ENCODE results near the gene TANC1. TPM values are rescaled to one million over a fixed set of nuclear protein-coding genes. Genes with fewer than 3 reads are reported as not detected.
A peak's percentile ranks its signal among the peaks of the same experiment; 100 is the strongest.

Gene TANC1
- total RNA-seq, 2 donors from 2014 or later: 2.9 to 9.5 TPM

DNA sequence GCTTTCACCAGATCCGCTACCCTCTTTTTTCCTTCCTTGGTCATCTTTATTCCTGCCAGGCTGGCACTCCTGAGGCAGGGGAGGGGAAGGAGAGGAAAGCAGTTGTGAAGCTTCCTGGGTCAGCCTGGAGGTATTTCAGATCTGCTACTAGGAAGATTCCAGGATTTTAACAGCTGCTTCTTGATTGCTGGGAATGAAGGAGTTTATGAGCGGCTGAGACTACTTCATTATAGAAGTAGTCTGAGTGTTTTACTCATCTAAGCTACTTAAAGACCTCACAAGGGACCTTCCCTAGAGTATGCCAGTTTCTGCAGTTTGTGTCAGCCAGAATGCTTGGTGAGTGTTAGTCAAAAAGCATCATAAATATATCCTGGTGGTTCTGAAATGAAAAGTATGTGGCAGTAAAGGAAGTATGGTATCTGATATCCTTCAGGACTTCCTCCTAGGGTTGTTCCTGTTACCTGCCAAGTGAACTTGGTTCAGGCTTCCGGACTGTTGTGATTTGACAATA, 1.9 kb downstream of the TANC1 start:
- Mint-ChIP-seq H3K4me3 (peak overlapping the region; percentile 80), H3K27me3 (ENCODE audit: insufficient read depth) (peaks cover 77% of the 10 kb centered on the region), H3K4me1 (peaks cover 18% of the 10 kb centered on the region), H3K27ac (no peak overlapping the region), H3K9me3 (no peaks in the 10 kb centered on the region), H3K36me3 (ENCODE audit: low read depth) (no peaks in the 10 kb centered on the region)
- Histone ChIP-seq H3K4me3 (ENCODE audit: low read length) (peak overlapping the region; percentile 88), H3K27me3 (ENCODE audit: control insufficient read depth, insufficient read depth, low read length, poor library complexity, severe bottlenecking) (peaks cover 36% of the 10 kb centered on the region), H3K4me1 (ENCODE audit: control insufficient read depth, insufficient read depth, low read length) (peaks cover 6% of the 10 kb centered on the region), H3K27ac (ENCODE audit: low read depth, low read length) (no peak overlapping the region), H3K36me3 (ENCODE audit: control insufficient read depth, insufficient read depth, low read length) (no peaks in the 10 kb centered on the region), H3K9me3 (ENCODE audit: control insufficient read depth, low read length) (no peaks in the 10 kb centered on the region), H3K9ac (ENCODE audit: extremely low read depth, low read length, poor library complexity, severe bottlenecking) (peak overlapping the region; percentile 66)
- TF ChIP-seq, protein P1, sequence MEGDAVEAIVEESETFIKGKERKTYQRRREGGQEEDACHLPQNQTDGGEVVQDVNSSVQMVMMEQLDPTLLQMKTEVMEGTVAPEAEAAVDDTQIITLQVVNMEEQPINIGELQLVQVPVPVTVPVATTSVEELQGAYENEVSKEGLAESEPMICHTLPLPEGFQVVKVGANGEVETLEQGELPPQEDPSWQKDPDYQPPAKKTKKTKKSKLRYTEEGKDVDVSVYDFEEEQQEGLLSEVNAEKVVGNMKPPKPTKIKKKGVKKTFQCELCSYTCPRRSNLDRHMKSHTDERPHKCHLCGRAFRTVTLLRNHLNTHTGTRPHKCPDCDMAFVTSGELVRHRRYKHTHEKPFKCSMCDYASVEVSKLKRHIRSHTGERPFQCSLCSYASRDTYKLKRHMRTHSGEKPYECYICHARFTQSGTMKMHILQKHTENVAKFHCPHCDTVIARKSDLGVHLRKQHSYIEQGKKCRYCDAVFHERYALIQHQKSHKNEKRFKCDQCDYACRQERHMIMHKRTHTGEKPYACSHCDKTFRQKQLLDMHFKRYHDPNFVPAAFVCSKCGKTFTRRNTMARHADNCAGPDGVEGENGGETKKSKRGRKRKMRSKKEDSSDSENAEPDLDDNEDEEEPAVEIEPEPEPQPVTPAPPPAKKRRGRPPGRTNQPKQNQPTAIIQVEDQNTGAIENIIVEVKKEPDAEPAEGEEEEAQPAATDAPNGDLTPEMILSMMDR (conservative IDR thresholded peaks at IDR 0.05): no peak
- 60 to 100% methylated on average over 1 to 3 of the region's 3 CpGs for WGBS, 2 experiments (ENCODE audit: insufficient coverage in 1 of 2, insufficient read length in 1 of 2)
- peak; percentile 62 for DNase-seq

GRCh38 chr2:158973116-158973956, 4.9 kb downstream of the TANC1 start:
- DNase-seq: no peak
- Histone ChIP-seq H3K27me3 (ENCODE audit: control insufficient read depth, insufficient read depth, low read length, poor library complexity, severe bottlenecking) (peaks cover 19% of the 10 kb centered on the region), H3K9me3 (ENCODE audit: control insufficient read depth, low read length) (no peaks in the 10 kb centered on the region), H3K36me3 (ENCODE audit: control insufficient read depth, insufficient read depth, low read length) (no peaks in the 10 kb centered on the region), H3K4me3 (ENCODE audit: low read length) (no peak overlapping the region), H3K9ac (ENCODE audit: extremely low read depth, low read length, poor library complexity, severe bottlenecking) (no peak overlapping the region), H3K4me1 (ENCODE audit: control insufficient read depth, insufficient read depth, low read length) (peaks cover 3% of the 10 kb centered on the region), H3K27ac (ENCODE audit: low read depth, low read length) (no peak overlapping the region)
- H3K36me3 Mint-ChIP-seq (ENCODE audit: low read depth): no peaks in the 10 kb centered on the region
- no peaks in the 10 kb centered on the region for H3K9me3 Mint-ChIP-seq
- no peak overlapping the region for H3K27ac Mint-ChIP-seq
- no peak overlapping the region for H3K4me3 Mint-ChIP-seq
- WGBS, 2 experiments (ENCODE audit: insufficient coverage in 1 of 2, insufficient read length in 1 of 2): 84 to 91% methylated on average over 6 to 8 of the region's 8 CpGs
- peaks cover 12% of the 10 kb centered on the region for H3K4me1 Mint-ChIP-seq
- TF ChIP-seq, protein P1 (conservative IDR thresholded peaks at IDR 0.05): no peak
- peaks cover 49% of the 10 kb centered on the region for H3K27me3 Mint-ChIP-seq (ENCODE audit: insufficient read depth)

DNA sequence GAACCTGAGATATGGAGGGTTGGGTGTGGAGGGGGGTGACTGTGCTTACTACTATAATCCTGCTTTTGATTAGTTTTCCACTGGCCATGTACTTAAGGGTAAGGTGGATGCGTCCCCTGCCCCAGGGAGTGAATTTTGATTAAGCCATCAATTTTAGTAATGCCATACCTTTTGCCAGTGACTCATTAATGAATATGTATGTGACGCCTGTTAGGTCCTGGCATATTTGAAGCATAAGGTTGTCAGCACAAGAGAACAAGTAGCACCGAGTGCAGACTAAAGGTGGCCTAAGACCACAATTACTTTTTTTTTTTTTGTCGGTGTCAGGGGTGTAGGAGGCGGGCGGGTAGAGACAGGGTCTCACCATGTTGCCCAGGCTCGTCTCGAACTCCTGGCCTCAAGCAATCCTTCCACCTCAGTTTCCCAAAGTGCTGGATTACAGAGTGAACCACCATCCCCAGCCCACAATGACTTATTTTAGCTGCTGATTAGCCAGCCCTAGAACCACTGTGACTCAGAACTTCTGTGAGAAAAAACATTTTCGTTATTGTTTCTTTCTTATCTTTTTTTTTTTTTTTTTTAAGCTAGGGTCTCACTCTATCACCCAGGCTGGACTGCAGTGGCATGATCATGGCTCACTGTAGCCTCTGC, 7.0 kb downstream of the TANC1 start:
- H3K27me3 ChIP-seq (ENCODE audit: control insufficient read depth, insufficient read depth, low read length, poor library complexity, severe bottlenecking): peaks cover 15% of the 10 kb centered on the region
- no peak overlapping the region for H3K9ac ChIP-seq (ENCODE audit: extremely low read depth, low read length, poor library complexity, severe bottlenecking)
- TF ChIP-seq, protein P1 (conservative IDR thresholded peaks at IDR 0.05): no peak
- H3K4me3 Mint-ChIP-seq: no peak overlapping the region
- H3K36me3 ChIP-seq (ENCODE audit: control insufficient read depth, insufficient read depth, low read length): no peaks in the 10 kb centered on the region
- WGBS, 2 experiments (ENCODE audit: insufficient coverage in 1 of 2, insufficient read length in 1 of 2): 93 to 95% methylated on average over 4 to 9 of the region's 9 CpGs
- H3K27me3 Mint-ChIP-seq (ENCODE audit: insufficient read depth): peaks cover 36% of the 10 kb centered on the region
- H3K9me3 ChIP-seq (ENCODE audit: control insufficient read depth, low read length): no peaks in the 10 kb centered on the region
- H3K27ac Mint-ChIP-seq: no peak overlapping the region
- no peak overlapping the region for H3K27ac ChIP-seq (ENCODE audit: low read depth, low read length)
- DNase-seq: no peak
- no peaks in the 10 kb centered on the region for H3K36me3 Mint-ChIP-seq (ENCODE audit: low read depth)
- H3K4me1 Mint-ChIP-seq: peaks cover 10% of the 10 kb centered on the region
- peaks cover 3% of the 10 kb centered on the region for H3K4me1 ChIP-seq (ENCODE audit: control insufficient read depth, insufficient read depth, low read length)
- no peaks in the 10 kb centered on the region for H3K9me3 Mint-ChIP-seq
- H3K4me3 ChIP-seq (ENCODE audit: low read length): no peak overlapping the region
